Heart left ventricle (tissue), 13 donors: ENCODE measurements around the gene ACSL6.

Source experiments
- POLR2A ChIP-seq, 2 donors: fragments of 450-650 bp; IDR thresholded peaks; one replicate each; pipeline ENCODE4 v1.6.1; 2017; ENCODE audit warnings: antibody characterized with exemption in 2 of 2, mild to moderate bottlenecking in 2 of 2, moderate library complexity in 2 of 2
- TF ChIP-seq, protein P1 (sequence below), 12 donors: fragments of 200-600 bp; sonication (generic) in 4 of 12; IDR thresholded peaks; one replicate each; pipeline versions ENCODE4 v1.5.0 to v1.8.0; 2018 to 2022; ENCODE audit warnings: antibody characterized with exemption in 12 of 12, mild to moderate bottlenecking in 5 of 12
- donor health status: ischemic (EF 13 %, LVEDD 7.1; RV severe dilation, severe dysfunction).
- donor health status: DM: no; HTN: yes; CAD: no.
- donor health status: DM: no; HTN: no; CAD: no.
- donor health status: ischemic (EF 25% LVEDD 6.9; RV normal size, moderate dysfunction).
- donor health status: ischemic (EF 25% LVEDD 5.7; RV mildly dilated, moderate dysfunction).
- donor health status: ischemic (EF 35%, LVEDD 5.7; RV mildly dilated, moderate dysfunction).
- donor health status: nonischemic (EF 11% LVEDD 7.7; RV severe dilation, severe dysfunction).
- donor health status: DM: yes; HTN: yes; CAD: no.
- donor health status: PGD.
- donor health status: ischemic (EF 29% LVEDD 5.4; RV normal size, mild dysfunction).
- donor health status: nonischemic (EF 23%, LVEDD 6.1; RV moderate dilation, normal function).

DNA sequence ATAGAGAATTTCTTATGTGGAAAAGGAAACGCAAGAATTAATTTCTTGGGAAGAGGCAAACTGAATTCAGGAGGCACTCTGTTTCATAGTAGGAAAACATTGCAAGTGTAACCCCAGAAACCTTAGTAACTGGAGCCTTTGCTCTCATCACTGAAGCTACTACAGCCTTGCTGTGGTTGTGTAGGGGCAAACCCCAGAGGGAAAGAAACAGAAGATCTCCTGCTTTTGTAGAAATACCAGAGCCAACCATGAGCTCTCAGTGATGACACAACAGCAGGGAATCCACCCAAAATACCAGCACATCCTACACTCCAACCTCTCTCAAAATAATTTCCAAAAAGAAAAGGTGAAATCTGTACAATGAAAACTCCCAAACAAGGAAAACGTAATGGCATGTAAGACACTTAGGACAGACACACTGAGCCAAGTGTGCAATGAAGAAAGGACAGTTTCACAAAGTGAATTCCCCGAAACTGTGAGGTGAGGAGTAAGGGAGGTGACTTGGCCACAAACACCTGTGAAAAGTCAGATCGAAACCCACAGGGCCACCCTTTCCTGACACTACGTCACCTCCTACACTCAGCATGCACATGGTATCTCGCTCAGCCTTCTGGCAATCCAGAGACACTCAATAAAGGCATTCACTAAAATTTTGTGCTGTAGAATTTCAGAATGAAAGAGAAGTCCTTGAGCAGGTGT, 8.5 kb upstream of the ACSL6 start:
- no peak for TF ChIP-seq POLR2A (IDR thresholded peaks at IDR 0.05)
- TF ChIP-seq, protein P1, sequence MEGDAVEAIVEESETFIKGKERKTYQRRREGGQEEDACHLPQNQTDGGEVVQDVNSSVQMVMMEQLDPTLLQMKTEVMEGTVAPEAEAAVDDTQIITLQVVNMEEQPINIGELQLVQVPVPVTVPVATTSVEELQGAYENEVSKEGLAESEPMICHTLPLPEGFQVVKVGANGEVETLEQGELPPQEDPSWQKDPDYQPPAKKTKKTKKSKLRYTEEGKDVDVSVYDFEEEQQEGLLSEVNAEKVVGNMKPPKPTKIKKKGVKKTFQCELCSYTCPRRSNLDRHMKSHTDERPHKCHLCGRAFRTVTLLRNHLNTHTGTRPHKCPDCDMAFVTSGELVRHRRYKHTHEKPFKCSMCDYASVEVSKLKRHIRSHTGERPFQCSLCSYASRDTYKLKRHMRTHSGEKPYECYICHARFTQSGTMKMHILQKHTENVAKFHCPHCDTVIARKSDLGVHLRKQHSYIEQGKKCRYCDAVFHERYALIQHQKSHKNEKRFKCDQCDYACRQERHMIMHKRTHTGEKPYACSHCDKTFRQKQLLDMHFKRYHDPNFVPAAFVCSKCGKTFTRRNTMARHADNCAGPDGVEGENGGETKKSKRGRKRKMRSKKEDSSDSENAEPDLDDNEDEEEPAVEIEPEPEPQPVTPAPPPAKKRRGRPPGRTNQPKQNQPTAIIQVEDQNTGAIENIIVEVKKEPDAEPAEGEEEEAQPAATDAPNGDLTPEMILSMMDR (IDR thresholded peaks at IDR 0.05) = no peak
